Measurements from ENCODE around the gene MATR3. TPM values are rescaled to one million over a fixed set of nuclear protein-coding genes. Genes with fewer than 3 reads are reported as not detected.

MATR3 gene
- total RNA-seq, result 183 and 275 TPM in 2 replicates
- polyA plus RNA-seq, result 167 and 175 TPM in 2 replicates
- 175 and 191 TPM in 2 replicates for polyA plus RNA-seq (2012)
- polyA minus RNA-seq (ENCODE audit: low replicate concordance), result 142 and 162 TPM in 2 replicates

DNA sequence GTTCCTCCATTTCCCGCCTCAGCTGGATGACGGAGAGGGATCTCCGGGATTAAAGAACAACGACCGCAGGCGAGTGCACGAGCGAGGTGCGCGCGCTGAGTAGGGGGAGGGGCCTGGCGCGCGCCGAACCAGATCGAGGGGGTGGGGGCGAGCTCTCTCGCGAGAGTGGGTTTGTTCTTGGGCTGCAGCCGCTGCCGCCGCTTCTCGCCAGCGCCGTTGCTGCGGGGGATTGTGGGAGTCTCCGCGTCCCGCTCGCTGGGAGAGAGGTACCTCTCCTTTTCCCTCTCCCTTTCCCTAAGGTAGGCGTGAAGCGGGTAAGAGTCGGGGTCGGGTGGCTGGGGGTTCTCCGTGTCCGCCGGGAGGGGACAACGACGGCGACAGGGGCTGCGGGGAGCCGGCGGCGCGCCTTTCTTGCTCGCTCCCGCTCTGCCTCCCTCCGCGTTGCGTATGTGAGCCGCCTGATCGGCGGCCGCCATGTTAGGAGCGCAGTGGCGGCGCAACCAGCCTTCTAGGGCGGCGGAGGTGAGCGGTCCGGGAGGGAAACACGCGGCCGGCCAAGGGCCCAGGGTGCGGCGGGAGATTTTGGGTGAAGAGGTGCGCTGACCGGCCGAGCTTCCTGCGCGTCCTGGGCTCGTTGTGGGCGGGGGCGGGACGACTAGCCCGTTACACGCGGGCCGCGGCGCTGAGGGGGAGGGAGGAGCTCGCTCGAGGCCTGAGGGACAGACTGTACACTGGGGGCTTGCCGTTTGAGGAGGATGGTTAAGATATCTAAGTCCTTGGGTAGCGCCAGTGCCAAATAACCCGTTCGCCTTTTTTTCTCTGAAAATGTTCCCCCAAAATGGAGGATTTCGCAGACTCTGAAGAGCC, at the start of gene MATR3:
TSS of gene MATR3 (plus strand) at position 234 of the 867 bp plus-strand sequence. CDS start 13,676 bp downstream, outside the sequence.
- peak within 1 kb of the TSS; percentile 89 for H3K4me2 ChIP-seq (ENCODE audit: extremely low read depth, insufficient read depth, low read length)
- H2AFZ ChIP-seq (ENCODE audit: low read length), result peak within 1 kb of the TSS; percentile 90
- H3K27ac ChIP-seq (ENCODE audit: insufficient read depth, low read length), result peak within 1 kb of the TSS; percentile 98
- H3K4me3 ChIP-seq (replicated peaks in 1 of 4; ENCODE audit: control extremely low read depth in 1 of 4, insufficient read depth in 1 of 4, low read depth in 3 of 4, low read length in 4 of 4), result peak within 1 kb of the TSS; percentile 66 to 94 (median 86)
- peaks cover 3% of the 10 kb centered on the region for H3K4me1 ChIP-seq (ENCODE audit: control insufficient read depth, extremely low read depth, insufficient read depth, low read length)
- H3K36me3 ChIP-seq (ENCODE audit: control insufficient read depth, insufficient read depth, low read length), result no peaks in the 10 kb centered on the region
- H3K9ac ChIP-seq (ENCODE audit: insufficient read depth, low read length), result peak within 1 kb of the TSS; percentile 99
- peaks cover 12% of the 10 kb centered on the region for H4K20me1 ChIP-seq (ENCODE audit: control insufficient read depth, extremely low read depth, insufficient read depth, low read length)
- no peaks in the 10 kb centered on the region for H3K9me3 ChIP-seq (ENCODE audit: control insufficient read depth, insufficient read depth, low read depth, low read length)
- TF ChIP-seq CTCF (conservative IDR thresholded peaks at IDR 0.05 in 1 of 2, IDR thresholded peaks at IDR 0.05 in 1 of 2; ENCODE audit: low read depth in 1 of 2, low read length in 2 of 2) (no peak), EZH2 (IDR thresholded peaks at IDR 0.05; ENCODE audit: low read length, missing control alignments) (no peak)
- no peaks in the 10 kb centered on the region for H3K27me3 ChIP-seq (ENCODE audit: control insufficient read depth, insufficient read depth, low read length)
- H3K79me2 ChIP-seq (ENCODE audit: control insufficient read depth, insufficient read depth, low read length), result peaks cover 54% of the 10 kb centered on the region
- peak; percentile 94 to 97 for DNase-seq (ENCODE audit: low read depth in 2 of 2)

DNA sequence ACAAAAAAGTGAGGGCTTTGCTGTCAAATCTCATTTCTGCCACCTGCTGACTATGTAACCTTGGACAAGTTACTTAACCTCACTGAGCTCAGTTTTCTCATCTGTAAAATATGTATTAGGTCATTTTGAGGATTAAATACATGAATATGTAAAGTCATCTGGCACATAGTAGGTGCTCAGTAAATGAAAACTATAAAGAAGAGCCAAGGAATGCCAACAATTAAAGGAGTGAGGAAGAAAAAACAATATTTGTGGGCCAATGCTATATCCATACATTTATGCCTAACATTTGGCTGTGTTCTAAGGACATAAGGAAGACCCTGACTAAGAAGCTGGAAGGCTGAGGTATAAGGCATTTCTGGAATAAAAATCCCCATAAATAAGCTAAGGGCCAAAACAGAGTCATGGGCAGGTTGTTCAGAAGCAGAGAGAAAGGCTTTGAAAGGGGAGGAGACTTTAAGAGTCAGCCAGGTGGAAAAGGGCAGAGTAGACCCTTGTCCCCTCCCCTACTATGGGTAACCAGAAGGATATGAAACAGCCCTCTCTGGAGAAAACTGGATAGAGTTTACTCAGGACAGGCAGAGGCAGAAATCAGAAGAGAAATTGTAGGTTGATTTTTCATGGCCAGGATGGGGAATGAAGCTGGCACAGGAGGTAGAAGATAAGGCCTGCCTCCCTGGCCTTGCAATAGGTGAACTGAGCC, 47.8 kb upstream of the MATR3 start:
- H3K9ac ChIP-seq (ENCODE audit: insufficient read depth, low read length), result no peak overlapping the region
- no peaks in the 10 kb centered on the region for H3K4me1 ChIP-seq (ENCODE audit: control insufficient read depth, extremely low read depth, insufficient read depth, low read length)
- no peak for DNase-seq (ENCODE audit: low read depth in 2 of 2)
- H4K20me1 ChIP-seq (ENCODE audit: control insufficient read depth, extremely low read depth, insufficient read depth, low read length), result no peaks in the 10 kb centered on the region
- no peak overlapping the region for H3K27ac ChIP-seq (ENCODE audit: insufficient read depth, low read length)
- no peak overlapping the region for H3K4me2 ChIP-seq (ENCODE audit: extremely low read depth, insufficient read depth, low read length)
- H3K79me2 ChIP-seq (ENCODE audit: control insufficient read depth, insufficient read depth, low read length), result no peaks in the 10 kb centered on the region
- H3K27me3 ChIP-seq (ENCODE audit: control insufficient read depth, insufficient read depth, low read length), result no peaks in the 10 kb centered on the region
- H2AFZ ChIP-seq (ENCODE audit: low read length), result peak overlapping the region; percentile 96
- no peaks in the 10 kb centered on the region for H3K9me3 ChIP-seq (ENCODE audit: control insufficient read depth, insufficient read depth, low read depth, low read length)
- no peak overlapping the region for H3K4me3 ChIP-seq (replicated peaks in 1 of 4; ENCODE audit: control extremely low read depth in 1 of 4, insufficient read depth in 1 of 4, low read depth in 3 of 4, low read length in 4 of 4)
- H3K36me3 ChIP-seq (ENCODE audit: control insufficient read depth, insufficient read depth, low read length), result no peaks in the 10 kb centered on the region
- TF ChIP-seq CTCF (conservative IDR thresholded peaks at IDR 0.05 in 1 of 2, IDR thresholded peaks at IDR 0.05 in 1 of 2; ENCODE audit: low read depth in 1 of 2, low read length in 2 of 2), result no peak
- TF ChIP-seq EZH2 (IDR thresholded peaks at IDR 0.05; ENCODE audit: low read length, missing control alignments), result no peak

- peak in 1 of 2 donors; percentile 48 for DNase-seq (ENCODE audit: low read depth in 2 of 2)
Observed at GRCh38 chr5:139246394-139246793, 47.1 kb upstream of the MATR3 start.

More at GRCh38 chr5:139246394-139246793, 47.1 kb upstream of the MATR3 start:
- Histone ChIP-seq H3K79me2 (ENCODE audit: control insufficient read depth, insufficient read depth, low read length) (no peaks in the 10 kb centered on the region), H3K9ac (ENCODE audit: insufficient read depth, low read length) (no peak overlapping the region), H3K9me3 (ENCODE audit: control insufficient read depth, insufficient read depth, low read depth, low read length) (no peaks in the 10 kb centered on the region), H3K4me2 (ENCODE audit: extremely low read depth, insufficient read depth, low read length) (no peak overlapping the region), H3K4me1 (ENCODE audit: control insufficient read depth, extremely low read depth, insufficient read depth, low read length) (no peaks in the 10 kb centered on the region), H3K36me3 (ENCODE audit: control insufficient read depth, insufficient read depth, low read length) (no peaks in the 10 kb centered on the region), H3K27me3 (ENCODE audit: control insufficient read depth, insufficient read depth, low read length) (no peaks in the 10 kb centered on the region), H3K4me3 (replicated peaks in 1 of 4; ENCODE audit: control extremely low read depth in 1 of 4, insufficient read depth in 1 of 4, low read depth in 3 of 4, low read length in 4 of 4) (no peak overlapping the region), H3K27ac (ENCODE audit: insufficient read depth, low read length) (no peak overlapping the region), H2AFZ (ENCODE audit: low read length) (peak overlapping the region; percentile 96), H4K20me1 (ENCODE audit: control insufficient read depth, extremely low read depth, insufficient read depth, low read length) (no peaks in the 10 kb centered on the region)
- TF ChIP-seq CTCF (conservative IDR thresholded peaks at IDR 0.05 in 1 of 2, IDR thresholded peaks at IDR 0.05 in 1 of 2; ENCODE audit: low read depth in 1 of 2, low read length in 2 of 2) (no peak), EZH2 (IDR thresholded peaks at IDR 0.05; ENCODE audit: low read length, missing control alignments) (no peak)

Data from fibroblast of lung (primary cell).